GM12892 (cell line): ENCODE results near the gene GHSR. TPM values are rescaled to one million over a fixed set of nuclear protein-coding genes. Genes with fewer than 3 reads are reported as not detected.
A peak's percentile ranks its signal among the peaks of the same experiment; 100 is the strongest.
"Not testable (repeated sequence)": the region's sequence is repeated elsewhere in the genome, so short reads cannot be mapped to it uniquely, and the experiment has no call there.

Source experiments
- DNase-seq: peaks from one replicate; pipeline ENCODE4 v3.0.0; 2011; ENCODE audit not compliant: insufficient read length
- FAIRE-seq: peaks from 2 replicates; lab custom pipeline; 2011; peaks lifted over from hg19 to GRCh38; lab: Jason Lieb, UNC
- POLR2A ChIP-seq: IDR thresholded peaks from 2 replicates; pipeline ENCODE4 v1.6.1; 2011; ENCODE audit warnings: low read depth, low read length, control low read depth
- POLR2AphosphoS5 ChIP-seq: IDR thresholded peaks from 2 replicates; pipeline ENCODE4 v1.6.1; 2011; ENCODE audit warnings: low read depth, low read length, control low read depth
- TAF1 ChIP-seq: IDR thresholded peaks from 2 replicates; pipeline ENCODE4 v1.6.1; 2011; ENCODE audit warnings: low read depth, mild to moderate bottlenecking, control low read depth, low read length, borderline replicate concordance
- polyA plus RNA-seq: library from polyadenylated mRNA; unstranded; fragments of >200 nt; gene quantifications from one replicate; pipeline ENCODE4 v1.2.1, GENCODE V29; 2012; ENCODE audit warnings: missing spikeins, inconsistent platforms; ENCODE audit not compliant: missing spikeins

GHSR gene, protein sequence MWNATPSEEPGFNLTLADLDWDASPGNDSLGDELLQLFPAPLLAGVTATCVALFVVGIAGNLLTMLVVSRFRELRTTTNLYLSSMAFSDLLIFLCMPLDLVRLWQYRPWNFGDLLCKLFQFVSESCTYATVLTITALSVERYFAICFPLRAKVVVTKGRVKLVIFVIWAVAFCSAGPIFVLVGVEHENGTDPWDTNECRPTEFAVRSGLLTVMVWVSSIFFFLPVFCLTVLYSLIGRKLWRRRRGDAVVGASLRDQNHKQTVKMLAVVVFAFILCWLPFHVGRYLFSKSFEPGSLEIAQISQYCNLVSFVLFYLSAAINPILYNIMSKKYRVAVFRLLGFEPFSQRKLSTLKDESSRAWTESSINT
- not detected for polyA plus RNA-seq

DNA sequence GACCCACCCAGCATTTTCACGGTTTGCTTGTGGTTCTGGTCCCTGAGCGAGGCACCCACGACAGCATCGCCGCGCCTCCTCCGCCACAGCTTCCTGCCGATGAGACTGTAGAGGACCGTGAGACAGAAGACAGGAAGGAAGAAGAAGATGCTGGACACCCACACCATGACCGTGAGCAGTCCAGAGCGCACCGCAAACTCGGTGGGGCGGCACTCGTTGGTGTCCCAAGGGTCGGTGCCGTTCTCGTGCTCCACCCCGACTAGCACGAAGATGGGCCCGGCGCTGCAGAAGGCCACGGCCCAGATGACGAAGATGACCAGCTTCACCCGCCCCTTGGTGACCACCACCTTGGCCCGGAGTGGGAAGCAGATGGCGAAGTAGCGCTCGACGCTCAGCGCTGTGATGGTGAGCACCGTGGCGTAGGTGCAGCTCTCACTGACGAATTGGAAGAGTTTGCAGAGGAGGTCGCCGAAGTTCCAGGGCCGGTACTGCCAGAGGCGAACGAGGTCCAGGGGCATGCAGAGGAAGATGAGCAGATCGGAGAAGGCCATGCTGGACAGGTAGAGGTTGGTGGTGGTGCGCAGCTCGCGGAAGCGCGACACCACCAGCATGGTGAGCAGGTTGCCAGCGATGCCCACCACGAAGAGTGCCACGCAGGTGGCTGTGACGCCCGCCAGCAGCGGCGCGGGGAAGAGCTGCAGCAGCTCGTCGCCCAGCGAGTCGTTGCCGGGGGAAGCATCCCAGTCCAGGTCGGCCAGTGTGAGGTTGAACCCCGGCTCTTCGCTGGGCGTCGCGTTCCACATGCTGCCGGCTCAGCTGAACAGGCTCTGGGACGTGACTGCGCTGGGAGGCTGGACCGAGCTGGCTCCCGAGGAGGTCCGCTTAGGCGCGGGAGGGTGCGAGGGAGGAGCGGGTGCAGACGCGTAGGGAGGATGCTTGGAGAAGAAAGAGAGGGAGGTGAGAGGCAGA, at the start of gene GHSR:
Gene GHSR (minus strand): TSS at position 846 of the 969 bp plus-strand sequence. CDS start 43 bp downstream, at position 803.
- DNase-seq (no peak), FAIRE-seq (no peak)
- no peak for TF ChIP-seq POLR2AphosphoS5
- TF ChIP-seq TAF1, result no peak
- TF ChIP-seq POLR2A, result no peak

DNA sequence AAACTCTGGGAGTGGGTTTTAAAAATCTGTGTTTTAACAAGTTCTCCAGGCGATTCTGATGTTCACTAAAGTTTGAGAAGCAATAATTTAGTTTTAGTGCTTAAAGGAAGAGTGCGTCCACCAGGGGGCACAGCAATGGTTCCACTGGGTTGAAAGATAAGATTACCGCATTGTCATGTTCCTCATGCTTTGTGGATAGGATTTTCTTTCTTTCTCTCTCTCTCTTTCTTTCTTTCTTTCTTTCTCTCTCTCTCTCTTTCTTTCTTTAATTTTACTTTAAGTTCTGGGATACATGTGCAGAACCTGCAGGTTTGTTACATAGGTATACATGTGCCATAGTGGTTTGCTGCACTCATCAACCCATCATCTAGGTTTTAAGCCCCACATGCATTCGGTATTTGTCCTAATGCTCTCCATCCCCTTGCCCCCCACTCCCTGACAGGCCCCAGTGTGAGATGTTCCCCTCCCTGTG, 42.0 kb upstream of the GHSR start:
- DNase-seq, result not testable (repeated sequence)
- FAIRE-seq, result peak; percentile 67

GRCh38 chr3:172478116-172478515, 29.9 kb upstream of the GHSR start:
- FAIRE-seq, result peak; percentile 30
- TF ChIP-seq POLR2AphosphoS5 (no peak), POLR2A (no peak), TAF1 (no peak)

DNA sequence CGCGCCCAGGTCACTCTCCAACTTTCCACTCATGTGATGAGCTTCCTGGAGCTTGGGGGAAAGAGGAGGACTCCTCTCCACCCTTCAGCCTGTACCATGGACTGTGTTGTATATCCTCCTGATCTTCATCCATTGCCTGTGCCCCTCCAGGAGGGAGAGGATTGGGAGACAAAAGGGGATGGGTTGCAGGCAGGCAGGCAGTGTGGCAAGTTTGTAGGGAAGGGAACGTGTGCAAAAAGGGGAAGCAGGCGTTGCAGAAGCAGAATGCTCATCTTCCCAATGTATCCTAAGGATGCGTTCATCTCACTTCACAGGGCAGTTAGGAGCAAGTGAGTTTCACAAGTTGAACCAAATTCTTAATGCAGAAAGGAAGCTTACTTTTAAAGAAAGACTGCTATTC, 28.1 kb upstream of the GHSR start:
- TF ChIP-seq POLR2A (no peak), POLR2AphosphoS5 (no peak), TAF1 (no peak)
- no peak for DNase-seq
- FAIRE-seq, result peak; percentile 80

More at GRCh38 chr3:172478116-172478515, 29.9 kb upstream of the GHSR start:
- DNase-seq, result no peak

DNA sequence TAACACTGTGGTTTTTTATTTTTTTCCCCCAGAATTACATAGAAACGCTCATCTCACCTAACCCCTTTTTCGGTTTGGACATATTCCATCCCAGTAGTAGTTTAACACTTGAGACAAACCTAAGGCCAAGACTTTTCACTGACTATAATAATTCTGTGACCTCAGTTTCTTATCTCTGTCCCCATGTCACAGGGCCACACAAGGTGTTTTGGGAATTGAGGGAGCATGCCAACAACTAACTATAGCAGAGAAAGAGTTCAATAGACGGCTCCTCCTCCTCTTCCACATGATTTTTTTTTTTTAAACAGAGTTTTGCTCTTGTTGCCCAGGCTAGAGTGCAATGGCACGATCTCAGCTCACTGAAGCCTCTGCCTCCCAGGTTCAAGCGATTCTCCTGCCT, 27.4 kb upstream of the GHSR start:
- FAIRE-seq (no peak), DNase-seq (no peak)
- TF ChIP-seq TAF1 (no peak), POLR2A (no peak), POLR2AphosphoS5 (no peak)

- no peak for TF ChIP-seq POLR2AphosphoS5
- TF ChIP-seq TAF1, result no peak
- no peak for TF ChIP-seq POLR2A
- FAIRE-seq, result no peak
These were observed 23.6 kb upstream of the GHSR start for GRCh38 chr3:172471903-172472302.

DNA sequence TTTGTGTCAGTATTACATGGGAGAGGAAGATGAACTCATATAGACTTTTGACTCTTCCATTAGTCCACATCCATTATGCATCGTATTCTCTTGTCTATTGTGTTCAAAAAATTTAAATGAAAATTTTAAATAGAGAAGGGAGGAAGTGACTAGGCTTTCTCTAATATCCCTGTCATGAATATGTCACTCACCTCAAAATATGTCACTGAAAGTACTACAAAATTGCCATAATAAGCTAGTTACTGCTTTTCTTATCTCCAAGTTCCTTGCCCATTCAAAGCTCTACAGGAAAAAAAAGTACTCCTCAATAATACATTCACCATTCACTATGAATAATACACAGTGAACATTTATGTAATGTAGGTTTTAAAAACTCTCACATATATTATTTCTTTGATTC, 22.3 kb upstream of the GHSR start:
- FAIRE-seq (no peak), DNase-seq (no peak)
- no peak for TF ChIP-seq POLR2A
- no peak for TF ChIP-seq POLR2AphosphoS5
- TF ChIP-seq TAF1, result no peak

More at GRCh38 chr3:172471903-172472302, 23.6 kb upstream of the GHSR start:
- no peak for DNase-seq

DNA sequence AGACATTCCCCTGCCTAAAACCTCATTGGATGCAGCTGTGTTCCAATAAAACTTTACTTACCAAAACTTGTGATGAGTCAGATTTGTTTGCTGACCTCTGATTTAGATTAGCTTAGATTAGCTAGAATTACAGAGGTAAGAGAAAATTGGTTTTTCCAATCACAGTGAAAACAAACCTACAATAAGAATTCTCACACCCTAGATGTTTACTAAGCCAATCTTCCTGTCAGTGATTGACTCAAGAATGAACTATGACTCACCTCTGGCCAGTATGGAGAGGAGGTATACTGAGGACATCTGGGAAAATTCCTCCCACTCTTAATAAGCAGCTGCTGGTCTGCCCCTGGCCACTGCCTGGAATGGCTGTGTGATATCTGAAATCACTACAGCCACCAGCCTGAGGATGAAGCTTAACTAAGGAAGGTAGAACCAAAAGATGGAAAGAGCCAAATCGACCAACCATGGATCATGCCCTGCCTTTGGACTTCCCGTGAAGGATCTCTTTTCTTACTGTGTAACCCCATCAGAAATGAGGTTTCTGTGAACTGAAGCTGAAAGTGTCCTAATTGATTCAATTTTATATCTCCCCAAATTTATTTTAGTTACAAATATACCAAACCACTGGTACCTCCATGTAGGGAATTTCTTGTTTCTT, 19.0 kb upstream of the GHSR start:
- DNase-seq (no peak), FAIRE-seq (no peak)
- TF ChIP-seq TAF1 (no peak), POLR2AphosphoS5 (no peak), POLR2A (no peak)

- FAIRE-seq, result no peak
- DNase-seq, result no peak
- TF ChIP-seq POLR2AphosphoS5, result no peak
These were observed 18.4 kb upstream of the GHSR start for GRCh38 chr3:172466553-172467130.

GRCh38 chr3:172465281-172465680, 17.0 kb upstream of the GHSR start:
- no peak for DNase-seq
- FAIRE-seq, result no peak
- TF ChIP-seq POLR2AphosphoS5, result no peak
- TF ChIP-seq TAF1, result no peak
- TF ChIP-seq POLR2A, result no peak

DNA sequence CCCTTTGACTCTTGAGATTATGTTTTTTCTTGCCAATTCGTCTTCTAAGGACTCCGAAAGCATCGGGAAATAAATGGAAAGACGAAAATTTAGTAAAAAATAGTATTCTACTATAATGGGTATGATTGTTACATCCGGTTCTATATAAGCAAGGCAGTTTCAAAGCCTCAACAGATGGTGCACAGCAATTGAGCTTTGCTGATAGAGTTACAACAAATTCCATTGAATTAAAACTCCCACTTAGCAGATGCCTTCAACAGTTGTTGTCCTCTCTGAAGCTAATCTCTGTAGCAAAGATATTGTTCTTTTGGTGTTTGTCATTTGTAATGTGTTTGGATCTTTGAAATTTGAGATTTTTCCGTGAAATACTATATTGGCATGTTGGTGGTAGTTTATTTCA, 16.1 kb upstream of the GHSR start:
- TF ChIP-seq POLR2AphosphoS5, result no peak
- no peak for TF ChIP-seq TAF1
- no peak for TF ChIP-seq POLR2A
- DNase-seq (no peak), FAIRE-seq (no peak)
